ENCODE measurements around the gene LKAAEAR1. TPM values are rescaled to one million over a fixed set of nuclear protein-coding genes. Genes with fewer than 3 reads are reported as not detected.

Gene LKAAEAR1
- total and polyA plus RNA-seq, 2 of the 13 experiments (the other 11 are each of a cell fraction or from before 2014, with no cell fraction given) = not detected

- TF ChIP-seq ZNF609 (CRISPR knock-in tag; IDR thresholded peaks at IDR 0.05; ENCODE audit: borderline replicate concordance) (peak; percentile 38; the same call in 1 of the 2 replicates), ZNF792 (CRISPR knock-in tag; IDR thresholded peaks at IDR 0.05) (peak; percentile 49; the same call in 1 of the 2 replicates), PRMT3 (CRISPR knock-in tag; IDR thresholded peaks at IDR 0.05; ENCODE audit: borderline replicate concordance, low read depth) (no peak), RERE (CRISPR knock-in tag; IDR thresholded peaks at IDR 0.05; ENCODE audit: low read depth) (no peak), TRIM22 (IDR thresholded peaks at IDR 0.05) (no peak), PHF5A (CRISPR knock-in tag; IDR thresholded peaks at IDR 0.05; ENCODE audit: low read depth, unreplicated experiment) (peak; percentile 60), REST (IDR thresholded peaks at IDR 0.05; ENCODE audit: borderline replicate concordance in 1 of 2, low read depth in 1 of 2, low read length in 2 of 2) (no peak), SALL2 (CRISPR knock-in tag; IDR thresholded peaks at IDR 0.05) (no peak), ZBTB25 (CRISPR knock-in tag; IDR thresholded peaks at IDR 0.05) (peak; percentile 55; the same call in 1 of the 2 replicates), ZNF549 (CRISPR knock-in tag; IDR thresholded peaks at IDR 0.05) (no peak)
Measured at GRCh38 chr20:64052987-64053840, 31.0 kb downstream of the LKAAEAR1 start (continued).

All from HepG2 (cell line).